Tibial nerve (tissue), 4 donors: Measurements from ENCODE around the gene NKRF. TPM values are rescaled to one million over a fixed set of nuclear protein-coding genes. Genes with fewer than 3 reads are reported as not detected.

Experiments
- DNase-seq, 2 donors: peaks; one replicate each; pipeline ENCODE4 v3.0.0-alpha.2; 2019; ENCODE audit warnings: low spot score in 2 of 2
- H3K27ac ChIP-seq, 4 donors: fragments of 200-600 bp; sonication (generic) in 3 of 4; one replicate each; pipeline ENCODE4 v1.5.1; 2017 to 2019; ENCODE audit warnings: mild to moderate bottlenecking in 1 of 4
- H3K27me3 ChIP-seq, 2 donors: fragments of 200-600 bp; sonication (generic) in 1 of 2; one replicate each; pipeline versions ENCODE4 v1.5.1 to v1.6.0; 2017 to 2019
- H3K36me3 ChIP-seq, 3 donors: fragments of 200-600 bp; sonication (generic); one replicate each; pipeline ENCODE4 v1.5.1; 2018 to 2019
- H3K4me1 ChIP-seq, 4 donors: fragments of 200-600 bp; sonication (generic) in 3 of 4; one replicate each; pipeline ENCODE4 v1.5.1; 2017 to 2019
- H3K4me3 ChIP-seq, 4 donors: fragments of 200-600 bp; sonication (generic) in 3 of 4; one replicate each; pipeline ENCODE4 v1.5.1; 2017 to 2019; ENCODE audit warnings: mild to moderate bottlenecking in 1 of 4, moderate library complexity in 1 of 4
- H3K9me3 ChIP-seq, 4 donors: fragments of 200-600 bp; sonication (generic) in 3 of 4; one replicate each; pipeline ENCODE4 v1.5.1; 2017 to 2019
- EP300 ChIP-seq, 2 donors: sonication (generic); formaldehyde crosslinking; IDR thresholded peaks; one replicate each; pipeline ENCODE4 v1.6.1; 2017; ENCODE audit warnings: antibody characterized with exemption in 2 of 2, mild to moderate bottlenecking in 1 of 2
- POLR2A ChIP-seq, 2 donors: fragments of 450-650 bp; IDR thresholded peaks; one replicate each; pipeline ENCODE4 v1.6.1; 2017; ENCODE audit warnings: antibody characterized with exemption in 2 of 2, mild to moderate bottlenecking in 2 of 2, moderate library complexity in 2 of 2
- WGBS, 2 donors: methylation state at CpG; one replicate each; pipeline ENCODE4 v1.1.5; 2018; 5-methylcytosine and 5-hydroxymethylcytosine counted together
- total RNA-seq, 4 donors: library from RNA; depleted of rRNA; stranded (reverse); fragments of >200 nt; gene quantifications; one replicate each; pipeline ENCODE4 v1.1.0, GENCODE V29; 2016
- TF ChIP-seq, protein P1 (sequence below), 5 experiments: fragments of 200-600 bp in 3 of 5; fragments of 450-650 bp in 2 of 5; sonication (generic) in 3 of 5; IDR thresholded peaks; one replicate each; pipeline ENCODE4 v1.5.1; 2016 to 2019; ENCODE audit warnings: antibody characterized with exemption in 5 of 5, mild to moderate bottlenecking in 3 of 5, moderate library complexity in 2 of 5

Gene NKRF
- total RNA-seq, 4 donors from 2014 or later, result 4.4 to 9.0 (median 6.4) TPM

GRCh38 chrX:119625843-119626242, 19.6 kb upstream of the NKRF start:
- Histone ChIP-seq H3K9me3 (no peaks in the 10 kb centered on the region), H3K4me1 (peaks cover 0 to 6% (median 0%) of the 10 kb centered on the region in 4 donors), H3K36me3 (peaks cover 0 to 11% (median 0%) of the 10 kb centered on the region in 3 donors), H3K27ac (no peak overlapping the region), H3K4me3 (no peak overlapping the region), H3K27me3 (no peaks in the 10 kb centered on the region)
- 86% methylated on average over 2 of the region's 2 CpGs for WGBS, 2 donors
- TF ChIP-seq, protein P1, sequence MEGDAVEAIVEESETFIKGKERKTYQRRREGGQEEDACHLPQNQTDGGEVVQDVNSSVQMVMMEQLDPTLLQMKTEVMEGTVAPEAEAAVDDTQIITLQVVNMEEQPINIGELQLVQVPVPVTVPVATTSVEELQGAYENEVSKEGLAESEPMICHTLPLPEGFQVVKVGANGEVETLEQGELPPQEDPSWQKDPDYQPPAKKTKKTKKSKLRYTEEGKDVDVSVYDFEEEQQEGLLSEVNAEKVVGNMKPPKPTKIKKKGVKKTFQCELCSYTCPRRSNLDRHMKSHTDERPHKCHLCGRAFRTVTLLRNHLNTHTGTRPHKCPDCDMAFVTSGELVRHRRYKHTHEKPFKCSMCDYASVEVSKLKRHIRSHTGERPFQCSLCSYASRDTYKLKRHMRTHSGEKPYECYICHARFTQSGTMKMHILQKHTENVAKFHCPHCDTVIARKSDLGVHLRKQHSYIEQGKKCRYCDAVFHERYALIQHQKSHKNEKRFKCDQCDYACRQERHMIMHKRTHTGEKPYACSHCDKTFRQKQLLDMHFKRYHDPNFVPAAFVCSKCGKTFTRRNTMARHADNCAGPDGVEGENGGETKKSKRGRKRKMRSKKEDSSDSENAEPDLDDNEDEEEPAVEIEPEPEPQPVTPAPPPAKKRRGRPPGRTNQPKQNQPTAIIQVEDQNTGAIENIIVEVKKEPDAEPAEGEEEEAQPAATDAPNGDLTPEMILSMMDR (IDR thresholded peaks at IDR 0.05), result no peak
- TF ChIP-seq EP300 (IDR thresholded peaks at IDR 0.05), result no peak
- no peak for TF ChIP-seq POLR2A (IDR thresholded peaks at IDR 0.05)
- DNase-seq, result no peak

DNA sequence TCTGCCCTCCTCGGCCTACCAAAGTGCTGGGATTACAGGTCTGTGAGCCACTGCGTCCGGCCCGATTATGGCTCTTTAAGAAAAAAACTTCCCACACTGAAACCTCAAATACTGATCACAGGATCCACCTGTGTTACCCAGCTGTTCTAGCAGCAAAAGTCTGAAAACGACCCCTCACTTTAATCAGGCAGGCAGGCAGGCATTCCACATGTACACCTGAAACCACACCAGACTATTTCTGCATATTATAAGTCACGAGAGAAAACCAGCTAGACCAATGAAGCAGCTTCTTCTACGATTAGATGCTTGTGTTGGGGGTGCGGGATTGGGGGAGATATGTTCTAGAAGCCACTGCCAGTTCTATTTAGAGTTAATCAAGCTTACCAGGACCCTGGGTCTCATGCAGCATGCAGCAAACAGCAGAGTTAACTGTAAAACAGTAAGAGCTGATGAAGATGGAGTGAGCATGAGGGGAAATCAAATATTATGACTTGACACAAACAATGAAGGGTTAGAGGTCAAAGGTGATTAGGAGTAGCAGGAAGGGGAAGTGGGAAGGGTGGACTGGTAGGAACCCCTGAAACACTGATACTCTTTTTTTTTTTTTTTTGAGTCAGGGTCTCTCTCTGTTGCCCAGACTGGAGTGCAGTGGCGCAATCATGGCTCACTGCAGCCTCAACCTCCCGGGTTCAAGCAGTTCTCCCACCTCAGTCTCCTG, 18.9 kb upstream of the NKRF start:
- Histone ChIP-seq H3K27me3 (no peaks in the 10 kb centered on the region), H3K4me3 (no peak overlapping the region), H3K27ac (no peak overlapping the region), H3K9me3 (no peaks in the 10 kb centered on the region), H3K36me3 (peaks cover 0 to 11% (median 0%) of the 10 kb centered on the region in 3 donors), H3K4me1 (peaks cover 0 to 6% (median 0%) of the 10 kb centered on the region in 4 donors)
- 86 to 90% methylated on average over 10 of the region's 10 CpGs for WGBS, 2 donors
- no peak for DNase-seq
- TF ChIP-seq, protein P1 (IDR thresholded peaks at IDR 0.05), result no peak
- no peak for TF ChIP-seq EP300 (IDR thresholded peaks at IDR 0.05)
- TF ChIP-seq POLR2A (IDR thresholded peaks at IDR 0.05), result no peak

DNA sequence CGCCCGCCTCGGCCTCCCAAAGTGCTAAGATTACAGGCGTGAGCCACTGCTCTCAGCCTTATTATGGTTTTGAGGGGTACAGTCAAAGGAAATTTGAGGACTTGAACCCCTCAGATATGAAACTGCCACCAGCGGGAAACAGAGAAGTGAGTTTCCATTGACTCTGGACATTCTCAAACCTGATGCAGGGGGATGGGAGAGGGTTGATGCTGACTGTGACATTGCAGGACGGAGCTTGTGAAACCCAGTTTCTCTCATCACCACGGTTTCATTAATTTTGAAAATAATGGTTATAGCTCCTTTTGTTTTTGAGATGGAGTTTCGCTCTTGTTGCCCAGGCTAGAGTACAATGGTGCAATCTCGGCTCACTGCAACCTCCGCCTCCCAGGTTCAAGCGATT, 18.2 kb upstream of the NKRF start:
- no peaks in the 10 kb centered on the region for H3K27me3 ChIP-seq
- H3K4me1 ChIP-seq, result peaks cover 0 to 6% (median 0%) of the 10 kb centered on the region in 4 donors
- H3K36me3 ChIP-seq, result peaks cover 0 to 5% (median 0%) of the 10 kb centered on the region in 3 donors
- H3K9me3 ChIP-seq, result no peaks in the 10 kb centered on the region
- TF ChIP-seq POLR2A (IDR thresholded peaks at IDR 0.05) (no peak), EP300 (IDR thresholded peaks at IDR 0.05) (no peak)
- TF ChIP-seq, protein P1 (IDR thresholded peaks at IDR 0.05), result no peak
- no peak overlapping the region for H3K4me3 ChIP-seq
- DNase-seq, result no peak
- no peak overlapping the region for H3K27ac ChIP-seq
- WGBS, 2 donors, result 88 to 90% methylated on average over 3 to 11 of the region's 11 CpGs

DNA sequence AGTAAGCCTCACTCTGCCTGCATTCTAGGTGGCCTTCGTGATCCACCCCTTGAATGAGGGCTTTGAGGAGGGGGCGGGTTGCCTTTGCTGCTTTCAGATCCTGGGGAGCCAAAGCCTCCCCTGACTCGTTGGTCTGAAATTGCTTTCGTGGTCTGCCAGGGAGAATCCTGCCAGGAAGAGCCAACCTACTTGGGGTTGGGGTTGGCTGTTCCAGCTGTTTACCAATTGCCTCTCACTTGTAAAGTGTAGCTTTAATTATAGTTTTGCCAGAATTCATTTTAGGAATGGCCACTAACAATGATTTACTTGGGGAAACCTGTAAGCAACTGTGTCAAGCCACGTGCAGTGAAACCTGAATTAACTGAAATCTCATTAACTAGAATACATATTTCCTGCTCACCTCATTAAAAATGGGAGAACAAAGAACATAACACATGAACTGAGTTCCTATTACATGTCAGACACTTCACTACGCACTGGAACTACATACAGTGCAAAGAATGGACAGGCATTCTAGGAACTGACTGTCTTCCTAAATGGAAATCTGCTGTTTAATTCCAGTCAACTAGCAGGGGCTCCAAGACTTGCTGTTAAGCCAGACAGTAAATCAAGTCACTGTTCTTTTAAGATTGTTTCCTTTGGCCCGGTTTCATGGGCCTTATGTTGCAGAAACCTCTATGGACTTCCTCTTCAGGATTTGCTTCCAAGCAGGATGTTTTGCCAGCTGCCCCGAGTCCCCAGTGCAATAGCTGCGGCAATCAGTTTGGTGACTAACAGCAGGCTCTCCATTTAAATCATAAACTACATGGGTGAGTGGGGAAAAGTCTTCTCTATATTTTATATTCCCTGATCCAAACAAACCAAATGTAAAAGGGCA, 16.4 kb upstream of the NKRF start:
- Histone ChIP-seq H3K27ac (no peak overlapping the region), H3K36me3 (no peaks in the 10 kb centered on the region), H3K9me3 (no peaks in the 10 kb centered on the region), H3K4me3 (no peak overlapping the region), H3K27me3 (no peaks in the 10 kb centered on the region), H3K4me1 (peaks cover 0 to 6% (median 0%) of the 10 kb centered on the region in 4 donors)
- DNase-seq, result no peak
- TF ChIP-seq EP300 (IDR thresholded peaks at IDR 0.05) (no peak), POLR2A (IDR thresholded peaks at IDR 0.05) (no peak)
- TF ChIP-seq, protein P1 (IDR thresholded peaks at IDR 0.05), result no peak
- 45% methylated on average over 9 of the region's 9 CpGs for WGBS, 2 donors

DNA sequence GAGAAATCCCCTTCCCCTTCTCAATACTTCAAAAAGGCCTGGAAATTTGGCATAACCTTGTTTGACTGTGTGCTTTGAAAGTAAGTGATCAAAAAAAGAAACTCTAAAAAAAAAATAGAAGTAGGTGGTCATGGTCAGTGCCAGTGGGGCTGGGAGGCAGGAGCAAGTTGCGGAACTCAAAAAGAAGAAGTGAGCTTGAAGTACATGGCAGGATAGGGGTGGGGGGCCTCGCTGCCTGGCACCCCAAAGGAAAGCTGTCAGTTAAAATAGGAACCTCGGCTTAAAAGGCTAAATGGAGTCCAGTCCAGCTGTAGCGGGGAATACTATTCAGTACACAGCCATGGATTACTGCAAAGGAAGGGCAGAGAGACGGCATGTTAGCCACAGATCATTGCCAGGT, 12.2 kb upstream of the NKRF start:
- Histone ChIP-seq H3K27me3 (no peaks in the 10 kb centered on the region), H3K4me3 (no peak overlapping the region), H3K9me3 (no peaks in the 10 kb centered on the region), H3K27ac (no peak overlapping the region), H3K36me3 (no peaks in the 10 kb centered on the region), H3K4me1 (peaks cover 0 to 6% (median 0%) of the 10 kb centered on the region in 4 donors)
- WGBS, 2 donors, result 69 to 88% methylated on average over 3 to 5 of the region's 5 CpGs
- DNase-seq, result no peak
- no peak for TF ChIP-seq POLR2A (IDR thresholded peaks at IDR 0.05)
- TF ChIP-seq EP300 (IDR thresholded peaks at IDR 0.05), result no peak
- TF ChIP-seq, protein P1 (IDR thresholded peaks at IDR 0.05), result no peak
